ENCODE data around the gene HEXIM2. TPM values are rescaled to one million over a fixed set of nuclear protein-coding genes. Genes with fewer than 3 reads are reported as not detected.

HEXIM2 gene
- total and polyA plus RNA-seq, 2 of the 13 experiments (the other 11 are each of a cell fraction or from before 2014, with no cell fraction given): 27.1 to 32.4 TPM

DNA sequence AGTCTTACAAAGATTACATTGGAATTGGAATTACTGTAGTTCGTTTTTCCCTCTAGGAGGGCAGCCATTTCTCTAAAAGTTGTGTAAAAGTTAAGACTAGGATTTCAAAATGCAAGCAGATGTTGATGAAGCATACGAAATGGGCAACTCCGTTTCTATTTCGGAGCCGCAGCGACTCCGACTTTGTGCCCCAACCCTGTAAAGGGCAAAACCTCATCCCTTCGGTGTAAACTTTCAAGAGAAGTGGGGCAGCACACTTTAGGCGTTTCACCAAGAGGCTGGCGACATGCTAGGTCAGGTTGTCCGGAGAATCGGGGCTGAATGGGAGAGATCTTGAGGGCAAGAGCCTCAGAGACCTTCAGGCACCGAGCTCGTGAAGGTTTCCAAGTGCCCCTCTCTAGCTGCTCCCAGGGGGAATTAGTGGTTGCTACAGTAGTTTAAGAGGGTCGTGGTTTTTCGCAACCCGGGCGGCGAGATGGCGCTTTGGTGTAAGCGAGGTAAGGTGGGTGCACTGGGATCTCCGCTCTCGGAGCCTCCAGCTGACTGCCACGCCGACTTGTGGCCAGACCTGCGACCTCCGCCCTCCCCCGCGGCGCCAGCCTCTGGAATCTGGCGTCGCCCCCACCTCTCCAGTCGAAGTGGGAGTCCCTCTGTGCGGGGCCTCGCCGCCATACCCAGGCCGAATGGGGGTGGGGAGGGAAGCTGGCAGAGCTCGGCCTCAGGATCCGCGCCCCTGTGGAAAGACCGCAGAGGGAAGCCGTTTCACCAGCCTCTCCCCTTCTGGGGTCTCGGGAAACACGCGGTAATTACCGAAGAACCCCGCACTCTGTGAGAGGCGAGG lies 1.0 kb upstream of the HEXIM2 start (continued):
- TF ChIP-seq, protein P1, sequence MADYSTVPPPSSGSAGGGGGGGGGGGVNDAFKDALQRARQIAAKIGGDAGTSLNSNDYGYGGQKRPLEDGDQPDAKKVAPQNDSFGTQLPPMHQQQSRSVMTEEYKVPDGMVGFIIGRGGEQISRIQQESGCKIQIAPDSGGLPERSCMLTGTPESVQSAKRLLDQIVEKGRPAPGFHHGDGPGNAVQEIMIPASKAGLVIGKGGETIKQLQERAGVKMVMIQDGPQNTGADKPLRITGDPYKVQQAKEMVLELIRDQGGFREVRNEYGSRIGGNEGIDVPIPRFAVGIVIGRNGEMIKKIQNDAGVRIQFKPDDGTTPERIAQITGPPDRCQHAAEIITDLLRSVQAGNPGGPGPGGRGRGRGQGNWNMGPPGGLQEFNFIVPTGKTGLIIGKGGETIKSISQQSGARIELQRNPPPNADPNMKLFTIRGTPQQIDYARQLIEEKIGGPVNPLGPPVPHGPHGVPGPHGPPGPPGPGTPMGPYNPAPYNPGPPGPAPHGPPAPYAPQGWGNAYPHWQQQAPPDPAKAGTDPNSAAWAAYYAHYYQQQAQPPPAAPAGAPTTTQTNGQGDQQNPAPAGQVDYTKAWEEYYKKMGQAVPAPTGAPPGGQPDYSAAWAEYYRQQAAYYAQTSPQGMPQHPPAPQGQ (CRISPR knock-in tag; IDR thresholded peaks at IDR 0.05; ENCODE audit: borderline replicate concordance): no peak
- TF ChIP-seq ZNF501 (CRISPR knock-in tag; IDR thresholded peaks at IDR 0.05) (no peak; the same call in 1 of the 2 replicates), POLR2AphosphoS2 (IDR thresholded peaks at IDR 0.05; ENCODE audit: low read depth, low read length) (no peak; the same call in 1 of the 2 replicates), MED13 (CRISPR knock-in tag; IDR thresholded peaks at IDR 0.05) (peak; percentile 70; the same call in 1 of the 2 replicates), NCOA5 (CRISPR knock-in tag; IDR thresholded peaks at IDR 0.05) (0 out of 2 replicates have a peak, but pooled peaks have one; percentile 69), HES4 (CRISPR knock-in tag; IDR thresholded peaks at IDR 0.05; ENCODE audit: borderline replicate concordance) (no peak; the same call in 1 of the 2 replicates), ZNF766 (CRISPR knock-in tag; IDR thresholded peaks at IDR 0.05; ENCODE audit: borderline replicate concordance) (peak; percentile 89; the same call in 1 of the 2 replicates), MAFG (CRISPR knock-in tag; IDR thresholded peaks at IDR 0.05) (no peak), ZNF703 (CRISPR knock-in tag; IDR thresholded peaks at IDR 0.05; ENCODE audit: borderline replicate concordance) (no peak), ZSCAN12 (CRISPR knock-in tag; IDR thresholded peaks at IDR 0.05) (no peak; the same call in 1 of the 2 replicates), RAD21 (CRISPR knock-in tag; IDR thresholded peaks at IDR 0.05) (peak; percentile 84), DNMT3B (CRISPR knock-in tag; conservative IDR thresholded peaks at IDR 0.05) (no peak), ZNF431 (CRISPR knock-in tag; IDR thresholded peaks at IDR 0.05; ENCODE audit: borderline replicate concordance, low read depth) (no peak), JUN (CRISPR knock-in tag; IDR thresholded peaks at IDR 0.05) (peak; percentile 37; the same call in 1 of the 2 replicates), ASH2L (IDR thresholded peaks at IDR 0.05; ENCODE audit: insufficient read length, low read depth, low read length) (peak; percentile 75), ZFP82 (CRISPR knock-in tag; IDR thresholded peaks at IDR 0.05; ENCODE audit: borderline replicate concordance) (0 out of 2 replicates have a peak, but pooled peaks have one; percentile 47), ZNF746 (CRISPR knock-in tag; IDR thresholded peaks at IDR 0.05) (0 out of 2 replicates have a peak, but pooled peaks have one; percentile 43), ZNF841 (CRISPR knock-in tag; IDR thresholded peaks at IDR 0.05; ENCODE audit: borderline replicate concordance) (no peak), FOXO1 (CRISPR knock-in tag; IDR thresholded peaks at IDR 0.05) (no peak; the same call in 1 of the 2 replicates), MATR3 (CRISPR knock-in tag; IDR thresholded peaks at IDR 0.05) (no peak)
- TF ChIP-seq, protein P2, sequence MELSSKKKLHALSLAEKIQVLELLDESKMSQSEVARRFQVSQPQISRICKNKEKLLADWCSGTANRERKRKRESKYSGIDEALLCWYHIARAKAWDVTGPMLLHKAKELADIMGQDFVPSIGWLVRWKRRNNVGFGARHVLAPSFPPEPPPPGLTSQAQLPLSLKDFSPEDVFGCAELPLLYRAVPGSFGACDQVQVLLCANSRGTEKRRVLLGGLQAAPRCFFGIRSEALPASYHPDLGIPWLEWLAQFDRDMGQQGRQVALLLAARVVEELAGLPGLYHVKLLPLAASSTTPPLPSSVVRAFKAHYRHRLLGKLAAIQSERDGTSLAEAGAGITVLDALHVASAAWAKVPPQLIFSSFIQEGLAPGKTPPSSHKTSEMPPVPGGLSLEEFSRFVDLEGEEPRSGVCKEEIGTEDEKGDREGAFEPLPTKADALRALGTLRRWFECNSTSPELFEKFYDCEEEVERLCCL (CRISPR knock-in tag; IDR thresholded peaks at IDR 0.05; ENCODE audit: borderline replicate concordance): peak; percentile 93
- TF ChIP-seq, protein P3, sequence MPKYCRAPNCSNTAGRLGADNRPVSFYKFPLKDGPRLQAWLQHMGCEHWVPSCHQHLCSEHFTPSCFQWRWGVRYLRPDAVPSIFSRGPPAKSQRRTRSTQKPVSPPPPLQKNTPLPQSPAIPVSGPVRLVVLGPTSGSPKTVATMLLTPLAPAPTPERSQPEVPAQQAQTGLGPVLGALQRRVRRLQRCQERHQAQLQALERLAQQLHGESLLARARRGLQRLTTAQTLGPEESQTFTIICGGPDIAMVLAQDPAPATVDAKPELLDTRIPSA (CRISPR knock-in tag; IDR thresholded peaks at IDR 0.05; ENCODE audit: borderline replicate concordance): no peak
- TF ChIP-seq, protein P4, sequence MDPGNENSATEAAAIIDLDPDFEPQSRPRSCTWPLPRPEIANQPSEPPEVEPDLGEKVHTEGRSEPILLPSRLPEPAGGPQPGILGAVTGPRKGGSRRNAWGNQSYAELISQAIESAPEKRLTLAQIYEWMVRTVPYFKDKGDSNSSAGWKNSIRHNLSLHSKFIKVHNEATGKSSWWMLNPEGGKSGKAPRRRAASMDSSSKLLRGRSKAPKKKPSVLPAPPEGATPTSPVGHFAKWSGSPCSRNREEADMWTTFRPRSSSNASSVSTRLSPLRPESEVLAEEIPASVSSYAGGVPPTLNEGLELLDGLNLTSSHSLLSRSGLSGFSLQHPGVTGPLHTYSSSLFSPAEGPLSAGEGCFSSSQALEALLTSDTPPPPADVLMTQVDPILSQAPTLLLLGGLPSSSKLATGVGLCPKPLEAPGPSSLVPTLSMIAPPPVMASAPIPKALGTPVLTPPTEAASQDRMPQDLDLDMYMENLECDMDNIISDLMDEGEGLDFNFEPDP (CRISPR knock-in tag; conservative IDR thresholded peaks at IDR 0.05): no peak
- TF ChIP-seq, protein P5, sequence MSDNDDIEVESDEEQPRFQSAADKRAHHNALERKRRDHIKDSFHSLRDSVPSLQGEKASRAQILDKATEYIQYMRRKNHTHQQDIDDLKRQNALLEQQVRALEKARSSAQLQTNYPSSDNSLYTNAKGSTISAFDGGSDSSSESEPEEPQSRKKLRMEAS (IDR thresholded peaks at IDR 0.05): peak; percentile 65
